Activated T-cell treated with anti-CD3 and anti-CD28 coated beads for 4 hours (primary cell): Measurements from ENCODE around the gene HIPK3.

Experiments used
- DNase-seq: peaks from one replicate; pipeline ENCODE4 v3.0.0-alpha.2; 2020

The HIPK3 gene

GRCh38 chr11:33394431-33395109 lies 137.4 kb downstream of the HIPK3 start:
- no peak for DNase-seq

- no peak for DNase-seq
Observed at GRCh38 chr11:33396361-33396760, 139.2 kb downstream of the HIPK3 start.

- no peak for DNase-seq
Observed at GRCh38 chr11:33399421-33399820, 142.2 kb downstream of the HIPK3 start.

GRCh38 chr11:33402066-33402465 lies 144.9 kb downstream of the HIPK3 start:
- DNase-seq = no peak

GRCh38 chr11:33403344-33403743 lies 146.2 kb downstream of the HIPK3 start:
- no peak for DNase-seq

GRCh38 chr11:33405834-33406602 lies 148.8 kb downstream of the HIPK3 start:
- no peak for DNase-seq
